ENCODE results near the gene SMIM3. TPM values are rescaled to one million over a fixed set of nuclear protein-coding genes. Genes with fewer than 3 reads are reported as not detected.

Gene SMIM3
- polyA plus RNA-seq, 1 experiment = 36.3 TPM

DNA sequence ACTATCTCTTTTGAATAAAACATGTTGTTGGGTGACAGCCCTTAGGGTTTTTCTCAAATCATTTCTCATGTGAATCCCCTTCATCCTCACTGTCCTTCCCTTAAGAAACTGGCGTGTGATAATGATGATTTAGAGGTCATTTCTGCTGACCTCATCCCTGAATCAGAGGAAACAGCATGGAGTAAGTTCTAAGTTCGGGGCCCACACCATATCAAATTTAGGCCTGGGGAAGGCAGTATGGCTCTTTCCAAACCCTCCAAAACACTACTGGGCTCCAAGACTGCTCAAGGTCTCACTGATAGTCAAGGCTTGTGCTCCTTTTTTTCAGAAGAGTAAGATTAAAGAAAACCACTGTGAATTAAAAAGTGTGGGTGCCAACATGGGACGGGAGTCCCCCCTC is 872 bp upstream of the SMIM3 start:
- H3K9me3 ChIP-seq (ENCODE audit: control insufficient read depth, insufficient read depth, low read length) = peaks cover 2% of the 10 kb centered on the region; the same call in 1 of the 2 replicates
- no peaks in the 10 kb centered on the region for H3K27me3 ChIP-seq (ENCODE audit: control insufficient read depth, insufficient read depth, low read length)
- ChIA-PET POLR2A (interaction anchor here (0.6 to 4.9 kb wide), 5 partner anchors 12 to 190 kb away, joined by 3 to 26 read pairs (median 4); partner anchors contain the start of gene DCTN4), CTCF (interaction anchor here (0.6 to 1.9 kb wide), 7 partner anchors 14 to 217 kb away, joined by 3 to 13 read pairs (median 5); no protein-coding TSS in a partner anchor)
- DNase-seq (ENCODE audit: low read depth, low spot score) = no peak
- TF ChIP-seq, protein P1, sequence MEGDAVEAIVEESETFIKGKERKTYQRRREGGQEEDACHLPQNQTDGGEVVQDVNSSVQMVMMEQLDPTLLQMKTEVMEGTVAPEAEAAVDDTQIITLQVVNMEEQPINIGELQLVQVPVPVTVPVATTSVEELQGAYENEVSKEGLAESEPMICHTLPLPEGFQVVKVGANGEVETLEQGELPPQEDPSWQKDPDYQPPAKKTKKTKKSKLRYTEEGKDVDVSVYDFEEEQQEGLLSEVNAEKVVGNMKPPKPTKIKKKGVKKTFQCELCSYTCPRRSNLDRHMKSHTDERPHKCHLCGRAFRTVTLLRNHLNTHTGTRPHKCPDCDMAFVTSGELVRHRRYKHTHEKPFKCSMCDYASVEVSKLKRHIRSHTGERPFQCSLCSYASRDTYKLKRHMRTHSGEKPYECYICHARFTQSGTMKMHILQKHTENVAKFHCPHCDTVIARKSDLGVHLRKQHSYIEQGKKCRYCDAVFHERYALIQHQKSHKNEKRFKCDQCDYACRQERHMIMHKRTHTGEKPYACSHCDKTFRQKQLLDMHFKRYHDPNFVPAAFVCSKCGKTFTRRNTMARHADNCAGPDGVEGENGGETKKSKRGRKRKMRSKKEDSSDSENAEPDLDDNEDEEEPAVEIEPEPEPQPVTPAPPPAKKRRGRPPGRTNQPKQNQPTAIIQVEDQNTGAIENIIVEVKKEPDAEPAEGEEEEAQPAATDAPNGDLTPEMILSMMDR (IDR thresholded peaks at IDR 0.05; ENCODE audit: low read depth, low read length) = no peak
- H3K27ac ChIP-seq (ENCODE audit: low read depth, low read length) = no peak overlapping the region
- H3K4me3 ChIP-seq (ENCODE audit: low read depth, low read length) = peak overlapping the region; percentile 92

DNA sequence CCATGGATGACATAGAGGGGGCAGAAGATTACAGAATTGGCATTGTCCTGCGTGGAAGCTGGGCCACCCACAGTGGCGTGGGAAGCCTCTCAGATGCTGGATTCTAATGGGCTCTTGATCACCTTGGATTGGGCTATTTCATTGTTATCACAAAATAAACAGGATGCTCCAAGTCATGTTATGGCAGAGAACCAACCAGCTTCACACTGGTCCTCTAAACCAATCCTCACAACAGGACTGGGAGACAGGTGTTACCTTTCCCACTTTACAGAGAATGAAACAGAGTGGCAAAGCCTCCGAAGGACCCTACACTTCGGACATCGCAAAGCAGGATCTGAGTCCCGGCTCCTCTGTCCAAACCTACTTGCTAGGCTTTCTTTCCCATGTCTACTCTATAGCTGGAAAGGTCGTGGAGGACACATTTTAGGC is 455 bp upstream of the SMIM3 start:
- POLR2A ChIA-PET = interaction anchor here (0.6 to 4.9 kb wide), 7 partner anchors 9 to 190 kb away, joined by 3 to 26 read pairs (median 4); partner anchors contain the start of gene DCTN4

DNA sequence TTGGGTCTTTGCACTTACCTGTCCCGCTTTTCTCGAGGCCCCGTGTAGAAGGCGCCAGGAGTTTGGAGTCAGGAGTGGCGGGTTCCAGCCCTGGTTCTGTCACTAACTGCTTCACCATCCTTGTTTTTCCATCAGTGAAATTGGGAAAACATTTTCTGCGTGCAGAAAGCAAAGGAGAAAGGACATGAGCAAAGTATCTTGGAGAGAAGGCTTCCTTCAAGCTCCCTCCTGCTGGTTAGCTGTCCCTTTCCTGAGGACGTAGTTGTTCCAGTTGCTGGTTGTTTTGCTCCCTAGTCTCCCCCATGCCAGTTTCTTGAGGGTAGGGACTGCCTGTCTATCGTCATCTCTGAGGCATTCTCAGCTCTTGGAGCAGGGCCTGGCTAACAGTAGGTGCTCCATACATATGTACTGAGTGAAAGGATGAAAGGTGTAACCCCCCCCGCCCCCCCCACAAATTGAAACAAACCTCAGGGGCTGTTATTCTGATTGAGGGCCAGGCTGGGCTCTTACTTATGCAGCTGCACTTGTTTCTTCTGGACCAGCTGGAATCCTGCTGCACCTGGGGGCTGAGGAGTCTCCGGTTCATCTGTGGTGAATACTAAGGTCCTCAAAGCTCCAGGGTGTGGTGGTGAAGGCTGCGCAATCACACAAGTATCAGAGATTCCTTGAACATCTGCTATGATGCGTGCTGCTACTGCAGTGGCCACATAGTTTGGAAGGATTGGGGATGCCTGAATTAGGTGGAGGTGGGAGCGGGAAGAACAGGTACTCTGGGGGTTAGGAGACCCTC is 1.0 kb downstream of the SMIM3 start:
- ChIA-PET POLR2A (interaction anchor here (1.5 to 4.9 kb wide), 5 partner anchors 8 to 28 kb away, joined by 3 to 26 read pairs (median 5); partner anchors contain the start of gene DCTN4), CTCF (interaction anchor here (0.8 to 2.0 kb wide), 10 partner anchors 7 to 219 kb away, joined by 3 to 13 read pairs (median 6); partner anchors contain the start of genes DCTN4 and RBM22)
- TF ChIP-seq, protein P1 (IDR thresholded peaks at IDR 0.05; ENCODE audit: low read depth, low read length) = no peak
- Histone ChIP-seq H3K4me3 (ENCODE audit: low read depth, low read length) (peak overlapping the region; percentile 92), H3K9me3 (ENCODE audit: control insufficient read depth, insufficient read depth, low read length) (peaks cover 2% of the 10 kb centered on the region; the same call in 1 of the 2 replicates), H3K27ac (ENCODE audit: low read depth, low read length) (peak overlapping the region; percentile 78), H3K27me3 (ENCODE audit: control insufficient read depth, insufficient read depth, low read length) (no peaks in the 10 kb centered on the region)
- no peak for DNase-seq (ENCODE audit: low read depth, low spot score)

More for the DNA sequence above, 455 bp upstream of the SMIM3 start:
- CTCF ChIA-PET = interaction anchor here (0.6 to 2.0 kb wide), 14 partner anchors 9 to 217 kb away, joined by 3 to 13 read pairs (median 6); partner anchors contain the start of genes DCTN4 and RBM22
- Histone ChIP-seq H3K27ac (ENCODE audit: low read depth, low read length) (peak overlapping the region; percentile 63), H3K9me3 (ENCODE audit: control insufficient read depth, insufficient read depth, low read length) (peaks cover 2% of the 10 kb centered on the region; the same call in 1 of the 2 replicates), H3K27me3 (ENCODE audit: control insufficient read depth, insufficient read depth, low read length) (no peaks in the 10 kb centered on the region), H3K4me3 (ENCODE audit: low read depth, low read length) (peak overlapping the region; percentile 92)
- no peak for DNase-seq (ENCODE audit: low read depth, low spot score)
- TF ChIP-seq, protein P1 (IDR thresholded peaks at IDR 0.05; ENCODE audit: low read depth, low read length) = no peak

DNA sequence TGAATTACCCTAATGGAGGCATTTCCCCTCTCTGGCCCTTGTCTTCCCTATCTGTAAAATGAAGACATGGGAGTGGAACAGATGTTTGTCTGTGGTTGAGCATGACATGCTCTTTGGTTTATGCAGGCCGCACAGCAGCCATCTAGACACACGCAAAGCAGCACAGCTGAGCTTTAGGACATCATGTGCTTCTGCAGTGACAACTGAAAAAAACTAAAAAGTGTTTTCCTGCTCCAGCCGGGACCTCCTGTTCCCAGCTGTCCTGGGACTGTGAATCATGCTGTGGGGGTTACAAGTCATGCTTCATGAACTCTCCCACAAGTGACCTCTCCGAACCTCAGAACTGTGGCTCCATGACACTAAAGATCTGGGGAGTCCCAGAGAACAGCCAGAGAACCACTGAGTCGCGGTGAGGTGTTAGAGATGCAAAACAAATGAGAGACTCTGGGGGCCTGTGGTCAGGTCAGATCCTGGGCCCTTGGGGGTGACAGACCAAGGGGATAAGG is 1.7 kb downstream of the SMIM3 start:
- Histone ChIP-seq H3K27me3 (ENCODE audit: control insufficient read depth, insufficient read depth, low read length) (no peaks in the 10 kb centered on the region), H3K27ac (ENCODE audit: low read depth, low read length) (peak overlapping the region; percentile 78), H3K9me3 (ENCODE audit: control insufficient read depth, insufficient read depth, low read length) (peaks cover 2% of the 10 kb centered on the region; the same call in 1 of the 2 replicates), H3K4me3 (ENCODE audit: low read depth, low read length) (peak overlapping the region; percentile 92)
- POLR2A ChIA-PET = interaction anchor here (3.3 to 4.9 kb wide), 2 partner anchors 10 to 22 kb away, joined by 23 to 26 read pairs; partner anchors contain the start of gene DCTN4
- TF ChIP-seq, protein P1 (IDR thresholded peaks at IDR 0.05; ENCODE audit: low read depth, low read length) = no peak
- no peak for DNase-seq (ENCODE audit: low read depth, low spot score)
- CTCF ChIA-PET = interaction anchor here (1.3 to 4.4 kb wide), 3 partner anchors 21 to 80 kb away, joined by 4 to 33 read pairs (median 11); partner anchors contain the start of gene DCTN4

All from AG04450 (cell line).